Panc1 (cell line): ENCODE results near the gene XRCC6. TPM values are rescaled to one million over a fixed set of nuclear protein-coding genes. Genes with fewer than 3 reads are reported as not detected.

Source experiments
- ATAC-seq: fragments of 200-7000 bp; cut with Tn5 transposase; 2 replicates; pipeline ENCODE4 v1.9.1; 2020; ENCODE audit warnings: mild to moderate bottlenecking, moderate library complexity
- BruUV-seq: library from RNA; stranded (reverse); fragments of 400-500 nt; replicated peaks from 2 replicates; lab custom pipeline; 2021; lab: Mats Ljungman, UMichigan
- CTCF ChIA-PET: fragments of 300-600 bp; sonication (Branson Sonifier 250); formaldehyde crosslinking; loops from one replicate; lab custom pipeline; 2022; ENCODE audit warnings: antibody characterized with exemption; lab: Charles Lee
- POLR2A ChIA-PET: fragments of 300-600 bp; sonication (Branson Sonifier 250); formaldehyde crosslinking; loops from one replicate; lab custom pipeline; 2022; ENCODE audit warnings: antibody characterized with exemption; lab: Charles Lee
- DNase-seq: peaks from one replicate; pipeline ENCODE4 v3.0.0-alpha.2; 2010; ENCODE audit warnings: low read depth, low spot score
- H3K27ac ChIP-seq: 2 replicates; pipeline ENCODE4 v1.5.1; 2011; ENCODE audit warnings: mild to moderate bottlenecking, low read length, inconsistent platforms
- H3K27me3 ChIP-seq: fragments of 200-500 bp; sonication (Bioruptor generic); 2 replicates; pipeline ENCODE4 v1.6.0; 2014; ENCODE audit warnings: low read length, inconsistent platforms; ENCODE audit not compliant: control insufficient read depth, insufficient read depth
- H3K36me3 ChIP-seq: fragments of 200-500 bp; sonication (Bioruptor generic); 2 replicates; pipeline ENCODE4 v1.5.1; 2014; ENCODE audit warnings: inconsistent platforms, mild to moderate bottlenecking, low read length, moderate library complexity; ENCODE audit not compliant: control insufficient read depth, insufficient read depth
- H3K4me1 ChIP-seq: 2 replicates; pipeline ENCODE4 v1.5.1; 2011; ENCODE audit warnings: inconsistent platforms, mild to moderate bottlenecking, low read length, moderate library complexity; ENCODE audit not compliant: control insufficient read depth, insufficient read depth
- H3K4me3 ChIP-seq, 2 experiments: 2 replicates each; pipeline ENCODE4 v1.5.1; 2011 to 2012; ENCODE audit warnings: low read depth in 2 of 2, low read length in 2 of 2, mild to moderate bottlenecking in 2 of 2, inconsistent platforms in 1 of 2, moderate library complexity in 1 of 2
- H3K9me3 ChIP-seq: fragments of 200-500 bp; sonication (Bioruptor generic); 2 replicates; pipeline ENCODE4 v1.5.1; 2014; ENCODE audit warnings: low read depth, mild to moderate bottlenecking, inconsistent platforms, low read length, moderate library complexity; ENCODE audit not compliant: control insufficient read depth, insufficient read depth
- POLR2AphosphoS5 ChIP-seq: IDR thresholded peaks from 2 replicates; pipeline ENCODE4 v1.6.1; 2012; ENCODE audit warnings: mild to moderate bottlenecking, low read depth, low read length, moderate library complexity
- SIN3A ChIP-seq: IDR thresholded peaks from 2 replicates; pipeline ENCODE4 v1.6.1; 2012; ENCODE audit warnings: low read depth, mild to moderate bottlenecking, low read length, moderate library complexity, borderline replicate concordance; ENCODE audit not compliant: insufficient read depth
- TCF7L2 ChIP-seq: IDR thresholded peaks from 2 replicates; pipeline ENCODE4 v1.6.1; 2011; ENCODE audit warnings: mild to moderate bottlenecking, low read depth, low read length, inconsistent platforms
- in situ Hi-C: cut with HindIII; loops from 2 replicates; pipeline ENCODE4 v1.10.0; 2016; ENCODE audit warnings: low sequenced_read_pairs, low pct_unique_long_range_greater_than_20kb
- intact Hi-C: fragments of 100-400 bp; cut with micrococcal nuclease; formaldehyde crosslinking; loops from one replicate; pipeline ENCODE4 v1.10.0; 2022; ENCODE audit not compliant: unreplicated experiment
- total RNA-seq: library from RNA; stranded (reverse); gene quantifications from one replicate; pipeline ENCODE4 v1.2.1, GENCODE V29; 2021; ENCODE audit not compliant: unreplicated experiment
- TF ChIP-seq, protein P1 (sequence below), 2 experiments: IDR thresholded peaks; 2 replicates each; pipeline ENCODE4 v1.6.1; 2011 to 2012; ENCODE audit warnings: low read depth in 2 of 2, control low read depth in 1 of 2, low read length in 1 of 2, mild to moderate bottlenecking in 1 of 2, moderate library complexity in 1 of 2; ENCODE audit not compliant: insufficient read depth in 1 of 2
- TF ChIP-seq, protein P2 (sequence below): fragments of 450-650 bp; IDR thresholded peaks from 2 replicates; pipeline ENCODE4 v1.5.1; 2017; ENCODE audit warnings: mild to moderate bottlenecking

The XRCC6 gene
- total RNA-seq, 1 experiment from 2014 or later = 287 TPM

DNA sequence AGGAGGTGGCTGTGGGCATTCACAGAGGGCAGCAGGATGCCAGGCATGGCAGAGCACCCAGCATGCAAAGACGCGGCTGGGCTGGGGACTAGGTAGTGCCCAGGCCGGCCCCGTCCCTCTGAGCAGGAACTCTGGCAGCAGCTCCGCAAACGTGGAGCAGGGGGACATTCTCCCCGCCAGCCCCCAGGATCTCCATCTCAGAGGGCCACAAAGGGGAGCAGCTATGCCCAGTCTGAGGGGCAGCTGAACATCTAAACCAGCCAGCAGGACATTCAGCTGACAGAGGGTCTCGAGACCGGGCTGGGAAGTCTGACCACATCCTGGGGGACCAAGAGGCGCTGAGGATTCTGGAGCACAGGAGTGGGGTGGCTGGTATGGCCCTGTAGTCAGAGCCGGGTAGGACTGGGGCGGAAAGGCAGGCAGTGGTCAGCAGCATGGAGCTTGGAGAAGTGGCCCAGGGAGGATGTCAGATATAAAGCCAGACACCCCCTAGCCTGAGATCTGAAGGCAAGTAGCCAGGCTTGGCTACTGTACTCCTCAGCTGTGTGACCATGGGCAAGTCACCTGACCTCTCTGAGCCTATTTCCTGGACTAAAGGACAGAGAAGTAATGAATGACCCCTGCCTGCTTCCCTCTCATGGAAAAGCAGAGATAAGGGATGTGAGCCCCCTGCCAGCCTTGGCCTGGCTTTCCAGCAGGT lies 41.6 kb upstream of the XRCC6 start:
- POLR2A ChIA-PET = no interaction called here
- no peaks in the 10 kb centered on the region for H3K27me3 ChIP-seq
- intact Hi-C loops (no loop called here), in situ Hi-C loops (no loop called here)
- TF ChIP-seq SIN3A (no peak), POLR2AphosphoS5 (no peak)
- H3K9me3 ChIP-seq = no peaks in the 10 kb centered on the region
- CTCF ChIA-PET = no interaction called here
- no peaks in the 10 kb centered on the region for H3K36me3 ChIP-seq
- no peak overlapping the region for H3K4me3 ChIP-seq
- no peaks in the 10 kb centered on the region; the same call in 1 of the 2 replicates for H3K4me1 ChIP-seq
- no TSS peak for BruUV-seq
- H3K27ac ChIP-seq = no peak overlapping the region
- DNase-seq (no peak), ATAC-seq (no peak)

DNA sequence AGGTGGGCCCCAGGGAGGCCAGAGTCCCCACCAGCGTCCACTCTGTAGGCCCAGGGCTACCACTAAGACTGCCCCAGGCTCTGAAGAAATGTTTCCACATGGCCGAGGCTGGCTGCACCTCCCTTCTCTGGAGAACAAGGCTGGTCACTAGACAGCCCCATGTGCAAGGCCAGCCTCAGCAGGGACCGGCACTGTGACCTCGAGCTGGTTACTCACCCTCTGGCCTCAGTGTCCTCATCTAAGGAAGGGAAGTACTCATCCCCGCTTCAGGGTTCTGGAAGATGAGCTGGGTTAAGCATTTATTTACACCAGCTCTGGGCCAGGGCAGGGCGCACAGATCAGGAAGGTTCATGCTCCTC lies 41.1 kb upstream of the XRCC6 start:
- ATAC-seq = no peak
- ChIA-PET POLR2A (no interaction called here), CTCF (no interaction called here)
- Histone ChIP-seq H3K27me3 (no peaks in the 10 kb centered on the region), H3K4me1 (no peaks in the 10 kb centered on the region; the same call in 1 of the 2 replicates), H3K4me3 (no peak overlapping the region), H3K27ac (no peak overlapping the region), H3K9me3 (no peaks in the 10 kb centered on the region), H3K36me3 (no peaks in the 10 kb centered on the region)
- intact Hi-C loops = no loop called here
- TF ChIP-seq POLR2AphosphoS5 (no peak), TCF7L2 (no peak), SIN3A (no peak)
- TF ChIP-seq, protein P1, sequence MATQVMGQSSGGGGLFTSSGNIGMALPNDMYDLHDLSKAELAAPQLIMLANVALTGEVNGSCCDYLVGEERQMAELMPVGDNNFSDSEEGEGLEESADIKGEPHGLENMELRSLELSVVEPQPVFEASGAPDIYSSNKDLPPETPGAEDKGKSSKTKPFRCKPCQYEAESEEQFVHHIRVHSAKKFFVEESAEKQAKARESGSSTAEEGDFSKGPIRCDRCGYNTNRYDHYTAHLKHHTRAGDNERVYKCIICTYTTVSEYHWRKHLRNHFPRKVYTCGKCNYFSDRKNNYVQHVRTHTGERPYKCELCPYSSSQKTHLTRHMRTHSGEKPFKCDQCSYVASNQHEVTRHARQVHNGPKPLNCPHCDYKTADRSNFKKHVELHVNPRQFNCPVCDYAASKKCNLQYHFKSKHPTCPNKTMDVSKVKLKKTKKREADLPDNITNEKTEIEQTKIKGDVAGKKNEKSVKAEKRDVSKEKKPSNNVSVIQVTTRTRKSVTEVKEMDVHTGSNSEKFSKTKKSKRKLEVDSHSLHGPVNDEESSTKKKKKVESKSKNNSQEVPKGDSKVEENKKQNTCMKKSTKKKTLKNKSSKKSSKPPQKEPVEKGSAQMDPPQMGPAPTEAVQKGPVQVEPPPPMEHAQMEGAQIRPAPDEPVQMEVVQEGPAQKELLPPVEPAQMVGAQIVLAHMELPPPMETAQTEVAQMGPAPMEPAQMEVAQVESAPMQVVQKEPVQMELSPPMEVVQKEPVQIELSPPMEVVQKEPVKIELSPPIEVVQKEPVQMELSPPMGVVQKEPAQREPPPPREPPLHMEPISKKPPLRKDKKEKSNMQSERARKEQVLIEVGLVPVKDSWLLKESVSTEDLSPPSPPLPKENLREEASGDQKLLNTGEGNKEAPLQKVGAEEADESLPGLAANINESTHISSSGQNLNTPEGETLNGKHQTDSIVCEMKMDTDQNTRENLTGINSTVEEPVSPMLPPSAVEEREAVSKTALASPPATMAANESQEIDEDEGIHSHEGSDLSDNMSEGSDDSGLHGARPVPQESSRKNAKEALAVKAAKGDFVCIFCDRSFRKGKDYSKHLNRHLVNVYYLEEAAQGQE (IDR thresholded peaks at IDR 0.05; ENCODE audit: insufficient read depth in 1 of 2, low read depth in 2 of 2, low read length in 1 of 2) = no peak
- TF ChIP-seq, protein P2, sequence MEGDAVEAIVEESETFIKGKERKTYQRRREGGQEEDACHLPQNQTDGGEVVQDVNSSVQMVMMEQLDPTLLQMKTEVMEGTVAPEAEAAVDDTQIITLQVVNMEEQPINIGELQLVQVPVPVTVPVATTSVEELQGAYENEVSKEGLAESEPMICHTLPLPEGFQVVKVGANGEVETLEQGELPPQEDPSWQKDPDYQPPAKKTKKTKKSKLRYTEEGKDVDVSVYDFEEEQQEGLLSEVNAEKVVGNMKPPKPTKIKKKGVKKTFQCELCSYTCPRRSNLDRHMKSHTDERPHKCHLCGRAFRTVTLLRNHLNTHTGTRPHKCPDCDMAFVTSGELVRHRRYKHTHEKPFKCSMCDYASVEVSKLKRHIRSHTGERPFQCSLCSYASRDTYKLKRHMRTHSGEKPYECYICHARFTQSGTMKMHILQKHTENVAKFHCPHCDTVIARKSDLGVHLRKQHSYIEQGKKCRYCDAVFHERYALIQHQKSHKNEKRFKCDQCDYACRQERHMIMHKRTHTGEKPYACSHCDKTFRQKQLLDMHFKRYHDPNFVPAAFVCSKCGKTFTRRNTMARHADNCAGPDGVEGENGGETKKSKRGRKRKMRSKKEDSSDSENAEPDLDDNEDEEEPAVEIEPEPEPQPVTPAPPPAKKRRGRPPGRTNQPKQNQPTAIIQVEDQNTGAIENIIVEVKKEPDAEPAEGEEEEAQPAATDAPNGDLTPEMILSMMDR = no peak
- BruUV-seq = no TSS peak
- in situ Hi-C loops = no loop called here
- no peak for DNase-seq

DNA sequence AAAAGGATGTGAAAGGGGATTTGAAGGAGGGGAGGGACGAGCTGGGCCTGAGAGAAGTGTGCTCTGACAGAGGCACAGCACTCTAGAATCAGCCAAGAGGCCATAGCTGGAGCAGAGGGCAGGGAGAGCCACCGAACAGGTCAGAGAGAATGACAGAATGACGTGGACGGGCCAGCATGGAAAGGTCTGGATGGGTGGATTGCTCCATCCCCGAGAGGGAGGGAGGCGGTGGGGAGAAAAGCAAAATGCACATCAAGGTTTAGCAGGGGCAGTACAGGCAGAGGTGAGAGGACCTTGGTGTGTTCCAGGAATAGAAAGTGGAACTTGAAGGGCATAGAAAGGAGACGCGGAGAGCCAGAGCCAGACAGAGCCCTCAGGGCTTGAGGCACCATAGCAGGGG lies 38.4 kb upstream of the XRCC6 start:
- TF ChIP-seq POLR2AphosphoS5 (no peak), SIN3A (no peak)
- DNase-seq (no peak), ATAC-seq (no peak)
- Histone ChIP-seq H3K4me3 (no peak overlapping the region), H3K36me3 (no peaks in the 10 kb centered on the region), H3K27me3 (no peaks in the 10 kb centered on the region), H3K27ac (no peak overlapping the region), H3K9me3 (no peaks in the 10 kb centered on the region), H3K4me1 (peaks cover 2% of the 10 kb centered on the region; the same call in 1 of the 2 replicates)
- no TSS peak for BruUV-seq
- in situ Hi-C loops = no loop called here
- POLR2A ChIA-PET = no interaction called here
- CTCF ChIA-PET = no interaction called here
- intact Hi-C loops = no loop called here
